Measurements from ENCODE around the gene CABCOCO1.

CABCOCO1 gene, protein sequence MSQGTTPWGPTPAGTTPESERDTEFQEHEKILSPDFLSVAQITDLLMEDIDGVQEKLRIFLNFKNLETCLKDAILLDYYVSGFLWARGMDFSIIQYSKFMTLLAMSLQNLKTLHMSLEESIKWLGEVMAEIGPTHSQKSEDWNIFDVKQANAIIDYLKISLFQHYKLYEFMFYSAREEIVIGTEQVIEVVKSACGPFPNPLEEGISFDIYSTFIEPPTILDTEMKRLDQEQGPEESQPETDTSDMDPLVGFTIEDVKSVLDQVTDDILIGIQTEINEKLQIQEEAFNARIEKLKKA

DNA sequence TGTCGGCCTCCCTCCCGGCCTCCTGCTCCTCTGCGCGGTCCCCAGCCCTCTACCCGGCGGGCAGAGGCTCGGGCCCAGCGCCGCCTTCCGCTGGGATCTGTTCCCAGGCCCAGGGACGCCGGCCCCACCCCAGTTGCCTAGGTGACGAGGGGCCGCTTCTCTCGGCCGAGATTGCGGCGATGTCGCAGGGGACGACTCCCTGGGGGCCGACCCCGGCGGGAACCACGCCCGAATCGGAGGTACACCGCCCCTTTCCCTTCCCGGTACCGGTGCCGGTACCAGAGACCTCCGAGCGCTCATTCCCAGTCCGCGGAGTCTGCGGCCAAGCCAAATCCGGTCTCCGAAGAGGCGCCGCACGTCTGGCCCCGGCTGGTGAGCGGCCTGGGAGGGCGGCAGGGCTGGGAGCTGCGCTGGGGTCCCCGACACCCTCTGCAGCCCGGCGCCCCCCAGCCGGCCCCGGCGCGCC, at the start of gene CABCOCO1:
Gene CABCOCO1, plus strand, starts transcription at position 136 of the 466 bp plus-strand sequence. Its CDS starts 44 bp downstream, at position 180.
- TF ChIP-seq GATA3 (IDR thresholded peaks at IDR 0.05; ENCODE audit: low read depth, low read length) (no peak), GATA2 (IDR thresholded peaks at IDR 0.05; ENCODE audit: low read depth, low read length) (peak; percentile 14; the same call in 1 of the 2 replicates)

DNA sequence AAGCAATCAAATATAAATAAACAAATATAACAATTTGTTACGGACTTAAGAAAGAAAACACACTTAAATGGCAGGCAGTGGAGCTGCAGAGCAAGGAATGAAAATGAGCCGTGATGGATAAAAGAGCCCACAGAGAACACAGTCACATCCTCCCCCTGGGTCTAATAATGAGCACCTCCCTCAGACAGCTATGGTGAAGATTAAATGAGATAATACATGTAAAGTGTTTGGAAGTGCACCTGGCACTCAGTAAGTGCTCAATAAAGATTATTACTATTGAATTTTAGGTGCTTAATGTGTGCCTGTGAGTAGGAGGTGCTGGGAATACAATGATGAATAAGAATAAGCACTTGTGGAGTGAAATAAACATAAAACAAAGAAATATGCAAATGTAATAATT, 49.1 kb upstream of the CABCOCO1 start:
- no peak for TF ChIP-seq GATA3 (IDR thresholded peaks at IDR 0.05; ENCODE audit: low read depth, low read length)
- TF ChIP-seq GATA2 (IDR thresholded peaks at IDR 0.05; ENCODE audit: low read depth, low read length): no peak

DNA sequence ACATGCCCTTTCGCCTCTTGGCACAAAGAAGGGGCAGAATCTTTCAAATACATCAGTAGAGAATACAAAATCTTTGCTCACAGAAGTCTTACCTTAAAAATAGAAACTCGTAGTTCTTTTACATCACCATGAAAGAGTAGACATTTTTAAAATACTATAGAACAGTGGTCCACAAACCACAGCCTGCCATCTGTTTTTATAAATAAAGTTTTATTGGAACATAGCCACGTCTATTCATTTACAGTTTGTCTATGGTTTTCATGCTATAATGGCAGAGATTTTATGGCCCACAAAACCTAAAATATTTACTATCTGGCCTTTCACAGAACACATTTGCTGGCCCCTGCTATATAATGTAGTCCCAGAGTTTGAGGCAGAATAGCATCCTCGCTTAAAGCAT, 46.1 kb upstream of the CABCOCO1 start:
- TF ChIP-seq GATA2 (IDR thresholded peaks at IDR 0.05; ENCODE audit: low read depth, low read length): no peak
- TF ChIP-seq GATA3 (IDR thresholded peaks at IDR 0.05; ENCODE audit: low read depth, low read length): no peak

DNA sequence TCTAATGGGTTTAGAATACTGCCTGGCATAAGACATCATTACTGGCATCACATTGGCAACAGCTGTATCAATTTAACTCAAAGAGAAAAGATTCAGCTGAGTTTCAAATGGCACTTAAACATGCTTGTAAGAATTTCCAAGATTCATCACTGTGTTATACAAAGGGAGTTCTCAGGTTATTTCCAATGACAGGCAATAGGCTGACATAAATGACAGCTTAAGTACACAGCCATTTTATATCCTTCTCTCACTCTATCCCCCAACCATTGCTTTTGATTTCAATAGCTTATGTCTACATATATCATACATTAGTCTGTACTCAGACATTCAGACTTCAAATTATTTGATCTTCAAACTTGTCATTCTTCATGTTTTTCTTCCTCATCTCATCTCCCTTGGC, 45.5 kb upstream of the CABCOCO1 start:
- no peak for TF ChIP-seq GATA2 (IDR thresholded peaks at IDR 0.05; ENCODE audit: low read depth, low read length)

DNA sequence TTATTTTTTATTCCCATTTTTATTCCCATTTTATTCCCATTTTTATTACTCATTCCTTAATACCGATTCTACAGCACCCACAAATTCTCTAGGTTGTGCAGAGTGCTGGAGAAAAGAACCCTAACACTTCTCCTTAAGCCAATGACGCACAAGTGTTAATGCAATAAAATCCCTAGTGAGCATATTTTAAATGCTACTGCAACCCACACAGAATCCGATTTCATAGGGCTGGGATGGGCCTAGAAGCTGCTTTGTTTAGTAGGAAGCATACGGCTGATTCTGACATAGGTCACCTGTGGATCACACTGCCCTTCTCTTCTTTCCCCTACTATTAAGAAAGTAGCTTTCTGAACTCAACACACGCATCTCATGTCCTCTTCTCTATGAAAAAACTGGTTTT, 45.1 kb upstream of the CABCOCO1 start:
- TF ChIP-seq GATA3 (IDR thresholded peaks at IDR 0.05; ENCODE audit: low read depth, low read length) (no peak), GATA2 (IDR thresholded peaks at IDR 0.05; ENCODE audit: low read depth, low read length) (no peak)

DNA sequence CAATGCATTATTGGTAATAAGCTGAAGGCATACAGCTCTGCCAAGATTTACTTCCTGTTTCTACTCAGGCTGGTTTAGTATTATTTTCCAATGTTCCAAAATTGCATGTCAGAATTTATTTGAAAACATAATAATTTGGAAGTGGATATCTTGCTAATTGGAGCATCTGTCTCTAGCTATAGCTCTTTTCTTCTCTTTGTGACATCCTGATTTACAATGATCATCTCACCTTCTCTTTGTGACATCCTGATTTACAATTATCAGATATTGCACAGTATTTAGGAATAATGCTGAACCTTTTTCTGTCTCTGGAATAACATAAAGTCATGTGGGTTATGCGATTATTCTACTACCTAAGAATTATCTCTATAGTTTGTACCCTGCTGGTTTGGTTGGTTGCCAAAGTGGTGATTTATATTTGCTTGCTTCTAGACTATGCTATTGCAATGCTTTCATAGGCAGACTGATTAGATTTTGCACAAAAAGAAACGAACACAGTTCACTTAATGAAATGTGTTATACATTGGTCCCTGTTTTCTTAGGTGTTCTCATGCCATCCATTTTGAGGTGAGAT, 44.3 kb upstream of the CABCOCO1 start:
- no peak for TF ChIP-seq GATA2 (IDR thresholded peaks at IDR 0.05; ENCODE audit: low read depth, low read length)

DNA sequence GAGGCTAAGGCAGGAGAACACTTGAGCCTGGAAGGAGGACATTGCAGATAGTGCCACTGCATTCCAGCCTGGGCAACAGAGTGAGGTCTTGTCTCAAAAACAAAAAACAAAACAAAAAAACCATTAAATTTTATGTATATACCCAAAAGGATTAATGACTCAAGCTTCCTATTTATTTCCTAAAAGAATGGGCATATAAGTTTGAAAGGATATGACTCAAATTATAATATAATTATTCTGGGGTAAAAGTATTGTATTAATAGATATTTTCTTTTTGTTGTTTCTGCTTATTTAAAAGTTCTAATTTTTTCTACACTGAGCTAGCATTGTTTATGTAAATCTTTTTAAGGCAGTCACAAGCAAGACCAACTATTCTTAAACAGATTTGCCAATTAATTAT, 42.2 kb upstream of the CABCOCO1 start:
- TF ChIP-seq GATA3 (IDR thresholded peaks at IDR 0.05; ENCODE audit: low read depth, low read length) (no peak), GATA2 (IDR thresholded peaks at IDR 0.05; ENCODE audit: low read depth, low read length) (no peak)

DNA sequence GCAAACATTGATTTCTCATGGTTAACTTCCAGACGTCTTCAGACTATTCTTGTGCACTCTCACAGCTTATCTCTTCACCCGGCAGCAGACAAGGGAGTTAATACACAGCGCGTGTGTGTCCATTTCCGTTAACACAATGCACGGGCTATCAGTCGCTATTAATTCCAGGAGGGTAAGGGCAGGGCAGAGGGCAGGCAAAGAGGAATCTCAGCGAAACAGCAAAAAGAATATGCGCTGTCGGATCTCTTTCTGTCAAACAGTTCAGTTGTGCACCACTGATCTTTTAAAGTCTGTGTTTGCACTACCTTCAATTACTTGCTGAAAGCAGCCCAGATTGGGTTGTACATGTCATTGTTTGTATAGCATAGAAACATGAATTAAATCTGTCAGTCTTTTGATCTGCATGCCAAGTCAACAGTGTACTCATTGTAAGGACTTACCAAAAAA, 41.1 kb upstream of the CABCOCO1 start:
- no peak for TF ChIP-seq GATA3 (IDR thresholded peaks at IDR 0.05; ENCODE audit: low read depth, low read length)
- no peak for TF ChIP-seq GATA2 (IDR thresholded peaks at IDR 0.05; ENCODE audit: low read depth, low read length)

DNA sequence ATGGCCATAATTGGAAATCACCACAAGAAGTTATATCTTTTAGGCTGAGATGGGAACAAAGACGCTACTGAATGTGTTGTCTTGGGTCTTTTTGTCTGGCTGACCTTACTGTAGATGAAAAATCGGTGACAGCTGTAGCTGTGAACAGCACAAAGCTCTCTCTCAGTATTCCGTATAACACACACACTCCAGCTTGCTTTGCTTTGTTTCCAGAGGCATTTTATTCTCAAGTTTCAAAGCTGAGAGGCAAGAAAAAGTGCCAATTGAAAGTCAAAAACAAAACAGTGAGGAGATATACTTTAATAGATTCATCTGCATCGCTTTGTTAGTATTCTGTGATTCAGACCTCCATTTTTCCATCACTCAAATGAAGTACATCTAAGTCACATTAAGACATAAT, 39.6 kb upstream of the CABCOCO1 start:
- TF ChIP-seq GATA3 (IDR thresholded peaks at IDR 0.05; ENCODE audit: low read depth, low read length) (no peak), GATA2 (IDR thresholded peaks at IDR 0.05; ENCODE audit: low read depth, low read length) (no peak)

DNA sequence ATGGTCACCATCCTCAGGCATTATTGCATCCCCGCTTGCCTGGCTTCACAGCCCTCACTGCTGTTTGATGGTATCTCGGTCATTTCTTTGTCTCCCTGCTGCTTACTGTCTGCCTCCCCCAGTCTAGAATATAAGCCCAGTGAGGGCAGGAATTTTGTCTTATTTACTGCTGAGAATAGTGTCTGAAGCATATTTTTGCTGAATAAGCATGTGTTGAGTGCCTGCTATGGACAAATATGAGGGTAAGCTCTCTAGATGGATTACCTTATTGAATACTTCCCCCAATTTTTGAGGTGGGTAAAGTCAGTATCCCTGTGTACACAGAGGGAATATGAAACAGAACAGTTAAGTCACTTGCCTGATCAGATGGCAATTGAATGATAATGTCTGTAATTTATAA, 36.5 kb upstream of the CABCOCO1 start:
- TF ChIP-seq GATA3 (IDR thresholded peaks at IDR 0.05; ENCODE audit: low read depth, low read length): no peak
- no peak for TF ChIP-seq GATA2 (IDR thresholded peaks at IDR 0.05; ENCODE audit: low read depth, low read length)

DNA sequence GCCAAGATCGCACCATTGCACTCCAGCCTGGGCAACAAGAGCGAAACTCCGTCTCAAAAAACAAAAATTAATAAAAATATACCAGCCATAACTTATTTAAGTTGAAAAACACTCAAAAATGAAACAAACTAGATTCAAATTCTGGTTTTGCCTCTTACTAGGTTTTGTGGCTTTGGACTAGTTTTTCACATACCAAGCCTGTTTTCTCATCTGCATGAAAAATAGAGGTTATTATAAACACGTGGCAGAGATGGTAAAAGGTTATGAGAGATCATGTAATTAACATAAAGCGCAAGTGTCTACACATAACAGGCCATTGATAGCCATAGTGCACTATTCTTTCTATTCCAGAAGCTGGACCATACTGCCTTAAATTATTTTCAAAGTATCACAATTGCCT, 35.5 kb upstream of the CABCOCO1 start:
- TF ChIP-seq GATA3 (IDR thresholded peaks at IDR 0.05; ENCODE audit: low read depth, low read length) (no peak), GATA2 (IDR thresholded peaks at IDR 0.05; ENCODE audit: low read depth, low read length) (no peak)

DNA sequence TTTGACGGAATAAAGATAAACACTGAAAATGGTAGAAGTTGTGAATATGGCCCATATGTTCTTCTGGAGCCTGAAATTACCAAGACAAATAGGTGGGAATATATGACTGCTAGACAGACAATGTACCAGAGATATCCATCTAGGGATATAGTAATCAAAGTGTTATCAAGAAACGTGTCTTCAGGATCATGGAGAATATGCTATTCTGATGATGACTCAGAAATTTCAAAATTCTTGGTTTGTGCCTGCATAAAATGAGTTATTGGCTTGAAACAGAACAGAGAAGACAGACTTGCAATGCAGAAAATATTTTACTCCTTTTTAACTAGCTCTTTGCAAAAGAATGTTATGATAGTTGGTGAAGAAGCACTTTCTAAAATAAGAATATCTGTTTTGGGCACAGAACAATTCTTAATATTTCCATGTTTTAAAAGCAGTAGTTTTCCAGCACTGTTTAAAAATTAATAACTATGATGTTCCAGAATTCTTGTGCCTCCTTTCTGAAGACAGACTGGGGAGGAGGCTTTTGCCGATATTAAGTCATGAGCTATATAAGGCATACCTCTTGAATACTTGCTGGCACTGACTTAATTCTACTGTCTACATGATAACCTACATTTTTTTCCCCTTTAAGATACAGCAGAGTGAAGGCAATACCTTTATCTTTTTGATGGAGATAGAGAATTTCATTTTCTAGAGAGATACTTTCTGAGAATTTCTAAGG, 34.4 kb upstream of the CABCOCO1 start:
- TF ChIP-seq GATA2 (IDR thresholded peaks at IDR 0.05; ENCODE audit: low read depth, low read length): no peak
- TF ChIP-seq GATA3 (IDR thresholded peaks at IDR 0.05; ENCODE audit: low read depth, low read length): no peak

DNA sequence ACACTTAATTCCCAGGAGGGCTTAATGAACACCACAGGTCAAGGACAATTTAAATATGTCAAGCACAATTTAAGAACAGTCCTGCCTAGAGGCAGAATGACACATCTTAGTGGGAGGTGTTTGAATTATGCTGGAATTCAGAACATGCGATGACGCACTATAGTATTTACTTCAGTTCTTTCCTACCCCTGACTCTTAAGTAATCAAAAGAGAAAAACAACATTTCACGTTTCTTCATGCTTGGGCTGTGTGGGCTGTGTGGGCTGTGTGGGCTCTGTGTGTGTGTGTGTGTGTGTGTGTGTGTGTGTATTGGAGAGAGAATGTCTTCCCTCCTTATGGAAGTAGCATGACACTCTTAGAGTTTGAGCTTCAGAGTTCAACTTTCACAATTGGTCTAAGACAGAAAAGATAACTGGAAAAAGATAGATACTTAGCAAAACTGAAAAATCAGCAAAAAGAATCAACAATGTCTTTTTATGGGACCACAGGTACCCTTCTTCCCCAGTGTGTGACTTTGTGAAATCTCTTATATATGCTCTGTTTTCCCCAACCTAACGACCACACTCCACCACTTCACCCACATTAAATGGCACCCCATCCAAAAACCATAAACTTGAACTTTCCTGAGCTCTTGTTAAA, 33.7 kb upstream of the CABCOCO1 start:
- TF ChIP-seq GATA3 (IDR thresholded peaks at IDR 0.05; ENCODE audit: low read depth, low read length): no peak
- TF ChIP-seq GATA2 (IDR thresholded peaks at IDR 0.05; ENCODE audit: low read depth, low read length): no peak

DNA sequence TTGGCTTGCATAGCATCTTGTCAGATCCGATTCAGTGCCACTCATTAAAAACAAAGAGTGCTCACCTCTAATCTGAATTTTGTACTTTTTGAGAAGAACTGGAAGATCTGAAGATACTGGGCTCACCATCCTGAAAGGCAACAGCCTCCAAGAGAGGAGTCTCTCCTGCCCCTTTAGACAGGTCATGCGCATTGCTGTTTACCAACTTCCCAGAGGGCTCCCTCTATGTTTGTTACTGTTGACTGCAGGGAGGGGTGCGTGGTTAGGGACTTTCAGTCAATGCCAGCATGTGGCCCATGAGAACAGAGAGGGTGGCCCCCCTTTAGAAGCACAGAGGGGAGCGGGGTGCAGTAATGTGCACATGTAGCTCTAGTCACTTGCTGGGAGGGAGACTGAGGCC, 33.2 kb upstream of the CABCOCO1 start:
- no peak for TF ChIP-seq GATA2 (IDR thresholded peaks at IDR 0.05; ENCODE audit: low read depth, low read length)
- no peak for TF ChIP-seq GATA3 (IDR thresholded peaks at IDR 0.05; ENCODE audit: low read depth, low read length)

All from SH-SY5Y (cell line).